GM23248 (cell line): ENCODE results near the gene LOC101059915.

ENCODE experiments used
- EZH2 ChIP-seq: fragments of 200-600 bp; sonication (generic); IDR thresholded peaks from 2 replicates; pipeline ENCODE4 v1.6.1; 2018; ENCODE audit warnings: antibody characterized with exemption, mild to moderate bottlenecking; ENCODE audit not compliant: insufficient read depth, poor library complexity, severe bottlenecking
- EZH2phosphoT487 ChIP-seq: fragments of 200-600 bp; sonication (generic); IDR thresholded peaks from 2 replicates; pipeline ENCODE4 v1.6.1; 2018; ENCODE audit warnings: antibody characterized with exemption, moderate library complexity, mild to moderate bottlenecking, low read depth; ENCODE audit not compliant: insufficient read depth

GRCh38 chrX:71657267-71657666, 10.1 kb upstream of the LOC101059915 start:
- no peak for TF ChIP-seq EZH2
- no peak for TF ChIP-seq EZH2phosphoT487
